GM12874 (cell line): ENCODE measurements around the gene SLC9A9.
A peak's percentile ranks its signal among the peaks of the same experiment; 100 is the strongest.

Source experiments
- TF ChIP-seq, protein P1 (sequence below): IDR thresholded peaks from 2 replicates; pipeline ENCODE4 v1.5.1; 2011; ENCODE audit warnings: low read depth, mild to moderate bottlenecking, control low read depth, low read length, moderate library complexity; ENCODE audit not compliant: insufficient read depth

SLC9A9 gene

DNA sequence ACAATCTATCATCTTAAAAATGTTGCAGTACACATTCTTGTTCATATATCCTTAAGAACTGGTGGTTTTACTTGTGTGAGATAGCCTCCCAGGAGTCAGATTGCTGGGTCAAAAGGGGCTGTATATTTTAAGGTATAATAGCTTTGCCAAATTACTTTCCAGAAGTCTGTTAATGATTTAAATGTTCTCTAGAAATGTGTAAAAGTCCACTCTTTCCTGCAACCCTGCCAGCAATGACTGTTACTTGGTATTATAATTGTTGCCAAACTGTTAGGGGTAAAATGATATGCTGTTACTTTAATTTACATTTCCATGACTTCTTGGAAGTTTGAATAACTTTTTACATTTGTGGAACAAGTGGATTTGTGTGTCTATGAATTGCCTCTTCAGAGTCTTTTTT lies 170.8 kb downstream of the SLC9A9 start:
- TF ChIP-seq, protein P1, sequence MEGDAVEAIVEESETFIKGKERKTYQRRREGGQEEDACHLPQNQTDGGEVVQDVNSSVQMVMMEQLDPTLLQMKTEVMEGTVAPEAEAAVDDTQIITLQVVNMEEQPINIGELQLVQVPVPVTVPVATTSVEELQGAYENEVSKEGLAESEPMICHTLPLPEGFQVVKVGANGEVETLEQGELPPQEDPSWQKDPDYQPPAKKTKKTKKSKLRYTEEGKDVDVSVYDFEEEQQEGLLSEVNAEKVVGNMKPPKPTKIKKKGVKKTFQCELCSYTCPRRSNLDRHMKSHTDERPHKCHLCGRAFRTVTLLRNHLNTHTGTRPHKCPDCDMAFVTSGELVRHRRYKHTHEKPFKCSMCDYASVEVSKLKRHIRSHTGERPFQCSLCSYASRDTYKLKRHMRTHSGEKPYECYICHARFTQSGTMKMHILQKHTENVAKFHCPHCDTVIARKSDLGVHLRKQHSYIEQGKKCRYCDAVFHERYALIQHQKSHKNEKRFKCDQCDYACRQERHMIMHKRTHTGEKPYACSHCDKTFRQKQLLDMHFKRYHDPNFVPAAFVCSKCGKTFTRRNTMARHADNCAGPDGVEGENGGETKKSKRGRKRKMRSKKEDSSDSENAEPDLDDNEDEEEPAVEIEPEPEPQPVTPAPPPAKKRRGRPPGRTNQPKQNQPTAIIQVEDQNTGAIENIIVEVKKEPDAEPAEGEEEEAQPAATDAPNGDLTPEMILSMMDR: no peak

DNA sequence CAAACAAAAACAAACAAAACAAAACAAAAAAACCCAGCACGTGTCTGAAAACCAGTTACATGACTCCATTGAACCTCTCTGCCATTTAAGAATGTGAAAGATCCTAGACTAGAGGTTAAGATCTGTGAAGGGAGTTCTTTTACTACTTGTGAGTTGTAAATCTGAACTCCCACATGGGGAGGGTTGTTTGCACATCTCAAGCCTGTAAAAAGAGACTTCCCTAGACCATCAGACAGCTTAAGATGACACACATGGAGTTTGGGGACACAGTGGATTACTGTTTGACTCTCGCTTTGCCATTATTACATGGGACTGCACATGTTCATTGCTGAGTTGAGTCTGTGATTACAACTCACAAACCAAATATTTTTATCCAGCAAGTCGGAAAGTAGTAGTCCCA lies 171.5 kb downstream of the SLC9A9 start:
- TF ChIP-seq, protein P1: no peak

DNA sequence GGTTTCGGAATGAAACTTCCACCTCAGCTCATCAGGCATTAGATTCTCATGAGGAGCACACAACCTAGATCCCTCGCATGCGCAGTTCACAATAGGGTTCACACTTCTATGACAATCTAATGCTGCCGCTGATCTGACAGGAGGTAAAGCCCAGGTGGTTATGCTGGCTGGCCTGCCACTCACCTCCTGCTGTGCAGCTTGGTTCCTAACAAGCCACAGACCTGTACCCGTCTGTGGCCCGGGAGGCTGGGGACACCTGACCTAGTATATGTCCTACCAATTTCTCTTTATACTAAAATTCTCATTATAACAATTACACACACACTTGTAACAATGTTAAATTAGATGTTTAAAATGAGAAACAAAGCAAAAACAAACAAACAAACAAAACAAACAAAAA lies 172.2 kb downstream of the SLC9A9 start:
- TF ChIP-seq, protein P1: no peak

GRCh38 chr3:143674100-143674968 lies 173.9 kb downstream of the SLC9A9 start:
- TF ChIP-seq, protein P1: peak; percentile 83

DNA sequence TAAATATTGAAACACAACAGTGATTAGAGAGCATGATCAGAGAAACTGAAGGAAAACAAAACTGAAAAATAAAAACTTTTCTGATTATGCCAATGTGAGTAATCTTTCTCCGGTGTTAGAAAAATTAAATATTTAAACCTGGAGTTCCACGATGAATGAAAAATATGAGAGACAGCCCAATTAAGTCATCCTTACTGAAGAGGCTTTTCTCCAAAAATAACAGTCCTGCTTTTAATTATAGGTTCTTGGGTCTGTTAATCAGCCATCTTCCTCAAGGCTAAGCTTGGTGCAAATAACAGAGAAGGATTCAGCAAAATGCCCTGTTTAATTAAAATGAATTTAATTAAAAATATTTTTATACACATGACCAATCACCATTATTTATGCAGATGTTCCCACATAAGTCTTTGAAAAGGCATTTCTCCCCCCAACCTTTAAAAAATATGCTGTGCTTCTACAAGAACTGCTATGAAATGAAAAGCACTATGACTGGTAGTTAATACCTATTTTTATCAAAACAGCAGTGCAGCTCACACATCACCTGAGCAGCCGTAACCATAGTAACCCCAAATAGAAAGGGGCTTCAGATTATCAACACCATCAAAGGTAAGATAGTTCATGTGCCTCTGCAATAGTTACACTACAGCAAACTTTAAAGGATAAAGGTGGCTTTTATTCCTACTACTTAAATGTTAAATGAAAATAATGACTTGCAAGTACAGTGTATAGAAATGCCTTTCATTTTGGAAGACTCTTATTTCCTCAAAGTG lies 175.7 kb downstream of the SLC9A9 start:
- TF ChIP-seq, protein P1: no peak

DNA sequence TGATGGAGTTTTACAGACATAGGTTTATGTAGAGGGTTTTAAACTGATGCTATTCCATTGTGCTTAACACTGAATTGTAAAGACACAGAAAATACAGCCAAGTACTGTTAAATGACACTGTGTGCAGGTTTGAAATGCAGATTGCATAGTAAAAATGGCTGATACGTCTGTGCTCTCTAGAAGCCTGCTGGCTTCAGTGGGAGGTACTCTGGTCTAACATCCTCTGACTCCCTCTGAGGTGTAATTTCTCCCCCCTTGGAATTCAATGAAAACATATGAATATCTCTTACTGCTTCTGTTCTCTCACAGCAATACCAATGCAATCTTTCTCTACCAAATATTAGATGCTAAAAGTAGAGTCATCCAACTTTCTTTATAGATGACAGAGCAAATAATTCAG lies 176.6 kb downstream of the SLC9A9 start:
- TF ChIP-seq, protein P1: no peak
